Muscle layer of colon (tissue), 2 donors: ENCODE measurements around the gene SRRM2.

Experiments
- H3K27ac ChIP-seq: one replicate; pipeline ENCODE4 v1.7.0; 2013; ENCODE audit warnings: low read depth, mild to moderate bottlenecking, low read length, moderate library complexity
- H3K27me3 ChIP-seq, 2 donors: one replicate each; pipeline ENCODE4 v1.7.0; 2013; ENCODE audit warnings: low read length in 2 of 2, mild to moderate bottlenecking in 2 of 2; ENCODE audit not compliant: insufficient read depth in 2 of 2, control insufficient read depth in 1 of 2
- H3K36me3 ChIP-seq: one replicate; pipeline ENCODE4 v1.7.0; 2013; ENCODE audit warnings: mild to moderate bottlenecking, low read length; ENCODE audit not compliant: insufficient read depth
- H3K4me1 ChIP-seq: one replicate; pipeline ENCODE4 v1.7.0; 2013; ENCODE audit warnings: mild to moderate bottlenecking, low read length; ENCODE audit not compliant: insufficient read depth
- H3K4me3 ChIP-seq, 2 donors: one replicate each; pipeline ENCODE4 v1.7.0; 2013; ENCODE audit warnings: low read length in 2 of 2, low read depth in 1 of 2, mild to moderate bottlenecking in 1 of 2, moderate library complexity in 1 of 2
- H3K9ac ChIP-seq: one replicate; pipeline ENCODE4 v1.7.0; 2013; ENCODE audit warnings: low read length
- H3K9me3 ChIP-seq: one replicate; pipeline ENCODE4 v1.7.0; 2013; ENCODE audit warnings: mild to moderate bottlenecking, low read length
- donor health status: abdominal sarcoma.
- donor health status: Adenocarcinoma of cecum.

SRRM2 gene

GRCh38 chr16:2728034-2728433, 24.4 kb upstream of the SRRM2 start:
- Histone ChIP-seq H3K27ac (no peak overlapping the region), H3K27me3 (no peaks in the 10 kb centered on the region), H3K4me3 (no peak overlapping the region), H3K9me3 (no peaks in the 10 kb centered on the region), H3K36me3 (no peaks in the 10 kb centered on the region), H3K4me1 (no peaks in the 10 kb centered on the region), H3K9ac (no peak overlapping the region)

DNA sequence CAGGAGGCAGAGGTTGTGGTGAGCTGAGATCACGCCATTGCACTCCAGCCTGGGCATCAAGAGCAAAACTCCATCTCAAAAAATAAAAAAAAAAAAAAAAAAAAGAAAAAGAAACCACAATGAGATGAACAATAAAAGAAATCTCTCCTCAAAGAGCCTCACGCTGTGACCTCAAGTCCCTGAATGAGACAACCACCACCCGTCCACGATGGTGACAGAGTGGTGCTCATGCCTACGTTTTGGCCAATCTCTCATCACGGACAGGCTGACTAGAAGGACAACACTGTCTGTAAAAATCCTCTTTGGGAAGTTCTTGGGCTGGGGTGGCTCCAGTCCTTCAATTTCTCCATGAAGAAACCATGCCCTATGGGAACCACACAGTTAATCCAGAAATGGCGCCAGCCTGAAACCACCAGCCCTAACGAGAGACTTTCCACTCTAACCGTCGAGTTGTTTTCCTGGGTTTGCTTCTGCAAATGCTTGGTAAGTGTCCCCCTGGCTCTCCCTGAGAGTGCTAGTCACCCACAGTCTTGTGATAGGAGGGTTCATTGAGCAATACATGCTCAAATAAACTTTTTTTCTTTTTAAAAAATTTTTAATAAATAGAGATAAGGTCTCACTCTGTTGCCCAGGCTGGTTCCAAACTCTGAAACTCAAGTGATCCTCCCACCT, 17.5 kb upstream of the SRRM2 start:
- Histone ChIP-seq H3K27me3 (peaks cover 0 to 7% of the 10 kb centered on the region in 2 donors), H3K9ac (no peak overlapping the region), H3K9me3 (no peaks in the 10 kb centered on the region), H3K4me3 (no peak overlapping the region), H3K36me3 (no peaks in the 10 kb centered on the region), H3K27ac (no peak overlapping the region), H3K4me1 (no peaks in the 10 kb centered on the region)

DNA sequence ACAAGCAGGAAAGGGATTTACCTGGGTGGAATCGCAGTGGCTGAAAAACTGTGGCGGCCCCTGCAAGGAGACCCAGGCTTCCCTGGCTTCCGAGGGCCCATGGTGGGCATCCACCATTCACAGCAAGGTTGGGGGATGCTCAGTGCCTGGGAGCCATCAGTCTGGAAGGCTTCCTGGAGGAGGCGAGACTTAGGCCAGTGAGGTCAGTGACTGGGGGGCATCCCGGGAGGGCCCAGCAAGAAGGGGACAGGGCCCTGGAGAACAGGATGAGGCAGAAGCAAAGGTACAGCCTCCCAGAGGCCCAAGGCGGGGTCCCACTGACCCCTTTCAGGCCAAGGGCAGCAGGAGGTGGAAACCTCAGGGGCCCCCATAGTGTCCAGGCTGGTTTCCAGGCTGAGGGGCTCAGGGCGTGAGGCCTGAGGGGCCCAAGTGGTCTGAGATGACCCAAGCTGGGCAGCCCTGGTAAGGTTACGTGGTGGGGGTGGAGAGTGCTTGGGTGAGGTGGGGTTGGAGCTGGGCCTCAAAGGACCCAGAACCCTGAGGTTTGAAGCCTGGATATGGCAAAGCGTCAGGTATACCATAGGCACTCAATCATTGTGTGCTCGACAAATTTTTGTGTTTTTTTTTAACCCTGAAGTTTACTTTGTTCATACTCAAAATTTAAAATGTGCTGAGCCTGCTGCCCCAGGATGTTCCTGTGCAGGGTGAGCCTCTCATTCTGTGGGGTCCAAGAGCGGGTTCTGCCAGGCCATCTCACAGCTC, 15.8 kb upstream of the SRRM2 start:
- H3K9me3 ChIP-seq, result no peaks in the 10 kb centered on the region
- no peaks in the 10 kb centered on the region for H3K36me3 ChIP-seq
- no peak overlapping the region for H3K4me3 ChIP-seq
- H3K9ac ChIP-seq, result no peak overlapping the region
- H3K4me1 ChIP-seq, result no peaks in the 10 kb centered on the region
- H3K27ac ChIP-seq, result no peak overlapping the region
- H3K27me3 ChIP-seq, result peaks cover 0 to 7% of the 10 kb centered on the region in 2 donors

DNA sequence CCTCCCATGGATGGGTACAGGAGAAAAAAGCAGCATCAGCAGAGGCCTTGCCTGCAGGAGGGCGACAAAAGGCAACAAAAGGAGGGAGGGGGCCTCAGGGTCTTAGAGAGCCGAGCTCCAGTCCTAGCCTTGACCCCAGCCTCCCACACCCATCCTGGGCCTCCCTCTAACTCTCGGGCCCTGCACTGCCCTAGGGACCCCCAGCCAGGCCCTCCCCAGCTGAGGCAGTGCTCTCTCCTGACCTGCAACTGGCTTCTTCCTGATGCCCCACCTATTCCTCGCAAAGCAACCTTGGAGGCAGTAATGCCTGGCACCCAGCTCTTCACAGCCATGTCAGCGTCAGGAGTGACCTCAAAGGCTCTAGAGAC, 15.2 kb upstream of the SRRM2 start:
- no peaks in the 10 kb centered on the region for H3K36me3 ChIP-seq
- H3K4me3 ChIP-seq, result no peak overlapping the region
- H3K27me3 ChIP-seq, result peaks cover 0 to 7% of the 10 kb centered on the region in 2 donors
- no peak overlapping the region for H3K27ac ChIP-seq
- no peak overlapping the region for H3K9ac ChIP-seq
- H3K9me3 ChIP-seq, result no peaks in the 10 kb centered on the region
- H3K4me1 ChIP-seq, result no peaks in the 10 kb centered on the region

- Histone ChIP-seq H3K27me3 (peaks cover 0 to 7% of the 10 kb centered on the region in 2 donors), H3K27ac (no peak overlapping the region)
These were observed 14.5 kb upstream of the SRRM2 start for GRCh38 chr16:2737895-2738418.

GRCh38 chr16:2738615-2739014, 13.8 kb upstream of the SRRM2 start:
- Histone ChIP-seq H3K27ac (no peak overlapping the region), H3K36me3 (no peaks in the 10 kb centered on the region), H3K9me3 (no peaks in the 10 kb centered on the region), H3K4me3 (no peak overlapping the region), H3K27me3 (peaks cover 0 to 7% of the 10 kb centered on the region in 2 donors), H3K9ac (no peak overlapping the region), H3K4me1 (no peaks in the 10 kb centered on the region)

More at GRCh38 chr16:2737895-2738418, 14.5 kb upstream of the SRRM2 start:
- Histone ChIP-seq H3K9me3 (no peaks in the 10 kb centered on the region), H3K9ac (no peak overlapping the region), H3K36me3 (no peaks in the 10 kb centered on the region), H3K4me3 (no peak overlapping the region), H3K4me1 (no peaks in the 10 kb centered on the region)

DNA sequence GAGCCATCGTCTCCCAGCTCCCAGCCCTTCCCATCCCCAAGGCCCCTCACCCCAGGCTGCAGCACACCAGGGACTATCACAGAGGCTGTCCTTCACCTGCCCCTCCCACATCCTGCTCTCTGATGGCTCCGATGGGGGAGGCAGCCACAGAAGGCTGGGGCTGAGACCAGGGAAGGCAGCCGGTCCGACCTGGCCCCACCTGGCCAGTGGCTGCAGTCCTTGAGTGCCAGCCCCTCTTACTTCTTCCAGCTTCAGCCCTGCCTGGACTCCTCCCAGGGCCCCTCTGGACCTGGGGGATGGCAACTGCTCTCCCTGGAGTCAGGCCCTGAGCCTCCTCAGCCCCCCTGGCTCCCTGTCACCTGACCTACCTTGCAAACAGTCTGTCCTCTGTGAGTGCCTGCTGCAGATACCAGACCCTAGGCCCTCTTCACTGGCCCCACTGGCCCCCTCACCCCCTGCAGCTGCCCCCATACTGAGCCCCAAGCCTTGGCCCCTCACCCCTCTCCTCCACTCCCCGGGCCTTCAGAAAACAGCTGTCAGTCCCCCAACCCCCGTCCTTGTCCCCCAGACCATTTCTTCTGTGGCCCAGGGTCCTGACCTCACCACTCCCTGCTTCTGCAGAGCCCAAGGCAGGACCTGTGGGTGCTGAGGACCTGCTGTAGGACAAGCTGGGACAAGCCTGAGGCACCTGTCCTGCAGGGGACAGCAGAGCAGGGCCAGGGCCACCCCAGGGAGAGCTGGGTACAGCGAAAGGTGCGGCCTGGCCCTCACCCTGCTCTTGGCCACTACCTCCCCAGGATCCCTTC, 12.6 kb upstream of the SRRM2 start:
- Histone ChIP-seq H3K36me3 (no peaks in the 10 kb centered on the region), H3K4me3 (no peak overlapping the region), H3K4me1 (no peaks in the 10 kb centered on the region), H3K27me3 (peaks cover 0 to 7% of the 10 kb centered on the region in 2 donors), H3K9me3 (no peaks in the 10 kb centered on the region), H3K9ac (no peak overlapping the region), H3K27ac (no peak overlapping the region)

DNA sequence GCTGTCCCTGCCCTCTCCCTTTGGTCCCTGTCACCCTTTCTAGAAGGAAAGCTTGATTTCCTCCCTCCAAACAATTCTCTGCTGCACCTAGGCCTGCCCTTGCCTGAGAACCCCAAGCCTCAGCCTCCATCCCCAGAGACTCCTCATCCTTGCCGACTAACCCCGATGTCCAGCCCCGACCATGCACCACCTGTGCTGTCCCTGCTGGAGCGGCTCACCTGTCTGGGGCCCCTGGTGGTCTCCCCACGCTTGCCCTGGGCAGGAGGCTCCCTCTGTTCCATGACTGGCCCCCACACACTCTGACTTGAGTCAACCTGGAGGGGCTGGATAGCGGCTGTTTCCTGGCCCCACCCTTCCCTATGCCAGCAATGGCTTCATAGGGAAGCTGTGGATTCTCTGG, 12.0 kb upstream of the SRRM2 start:
- peaks cover 0 to 7% of the 10 kb centered on the region in 2 donors for H3K27me3 ChIP-seq
- H3K27ac ChIP-seq, result no peak overlapping the region
- H3K4me1 ChIP-seq, result no peaks in the 10 kb centered on the region
- H3K36me3 ChIP-seq, result no peaks in the 10 kb centered on the region
- H3K9me3 ChIP-seq, result no peaks in the 10 kb centered on the region
- no peak overlapping the region for H3K9ac ChIP-seq
- H3K4me3 ChIP-seq, result no peak overlapping the region

GRCh38 chr16:2741168-2741567, 11.3 kb upstream of the SRRM2 start:
- Histone ChIP-seq H3K4me1 (no peaks in the 10 kb centered on the region), H3K27ac (no peak overlapping the region), H3K36me3 (no peaks in the 10 kb centered on the region), H3K9me3 (no peaks in the 10 kb centered on the region), H3K27me3 (peaks cover 0 to 7% of the 10 kb centered on the region in 2 donors), H3K4me3 (no peak overlapping the region), H3K9ac (no peak overlapping the region)

DNA sequence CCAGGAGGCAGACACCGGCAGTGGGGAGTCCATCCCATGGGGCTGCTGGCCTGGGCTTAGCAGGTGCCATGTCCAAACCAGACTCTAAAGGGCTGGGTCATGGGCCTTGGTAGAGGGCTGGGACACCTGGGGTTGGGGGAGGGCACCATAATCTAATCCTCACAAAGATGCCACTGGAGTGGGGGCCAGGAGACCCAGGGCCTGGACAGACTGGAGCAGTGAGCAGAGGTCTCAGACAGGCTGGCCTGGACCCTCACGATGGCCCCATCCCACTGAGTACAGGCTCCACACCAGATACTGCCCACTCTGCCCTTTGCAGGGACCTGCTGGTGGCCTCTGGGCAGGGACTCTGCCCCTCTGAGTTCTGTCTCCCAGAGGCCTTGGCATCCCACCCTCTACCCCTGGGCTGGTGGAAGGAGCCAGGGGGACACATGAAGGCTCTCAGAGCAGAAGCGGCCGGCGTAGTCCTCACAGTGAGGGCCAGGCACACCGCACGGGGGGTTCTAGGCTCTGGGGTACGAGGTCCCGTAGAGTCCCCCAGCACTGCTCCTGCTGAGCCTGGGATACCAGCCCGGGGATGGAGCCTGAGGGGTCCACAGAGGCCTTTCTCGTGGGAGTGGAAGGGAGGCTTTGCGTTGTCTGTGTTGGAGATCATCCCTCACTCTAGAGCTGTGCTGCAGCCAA, 10.0 kb upstream of the SRRM2 start:
- no peaks in the 10 kb centered on the region for H3K36me3 ChIP-seq
- no peaks in the 10 kb centered on the region for H3K4me1 ChIP-seq
- H3K27me3 ChIP-seq, result peaks cover 0 to 7% of the 10 kb centered on the region in 2 donors
- H3K9ac ChIP-seq, result no peak overlapping the region
- no peak overlapping the region for H3K4me3 ChIP-seq
- no peaks in the 10 kb centered on the region for H3K9me3 ChIP-seq
- H3K27ac ChIP-seq, result no peak overlapping the region
